Fibroblast of upper back skin (primary cell): Measurements from ENCODE around the gene RRAS2.
"Not testable (repeated sequence)": the region's sequence is repeated elsewhere in the genome, so short reads cannot be mapped to it uniquely, and the experiment has no call there.

Experiments used
- DNase-seq: peaks from one replicate; pipeline ENCODE4 v3.0.0-alpha.2; 2013

The RRAS2 gene

GRCh38 chr11:14370496-14370895 is 11.5 kb upstream of the RRAS2 start:
- no peak for DNase-seq

- DNase-seq: no peak
Measured at GRCh38 chr11:14369598-14369997, 10.6 kb upstream of the RRAS2 start.

- no peak for DNase-seq
Measured at GRCh38 chr11:14366936-14367335, 8.0 kb upstream of the RRAS2 start.

GRCh38 chr11:14364322-14364721 is 5.3 kb upstream of the RRAS2 start:
- peak; percentile 47 for DNase-seq

- no peak for DNase-seq
Measured at GRCh38 chr11:14362611-14363010, 3.6 kb upstream of the RRAS2 start.

- no peak for DNase-seq
Measured at GRCh38 chr11:14361951-14362350, 3.0 kb upstream of the RRAS2 start.

GRCh38 chr11:14360976-14361375 is 2.0 kb upstream of the RRAS2 start:
- no peak for DNase-seq

- DNase-seq: no peak
Measured at GRCh38 chr11:14359501-14360031, 583 bp upstream of the RRAS2 start.

GRCh38 chr11:14357881-14358728 is 878 bp downstream of the RRAS2 start:
- DNase-seq: peak; percentile 70

- DNase-seq: no peak
Measured at GRCh38 chr11:14356342-14356741, 2.6 kb downstream of the RRAS2 start.

- not testable (repeated sequence) for DNase-seq
Measured at GRCh38 chr11:14354604-14355003, 4.4 kb downstream of the RRAS2 start.

- DNase-seq: no peak
Measured at GRCh38 chr11:14350716-14351238, 8.2 kb downstream of the RRAS2 start.

- no peak for DNase-seq
Measured at GRCh38 chr11:14350215-14350614, 8.8 kb downstream of the RRAS2 start.

- no peak for DNase-seq
Measured at GRCh38 chr11:14347991-14348390, 11.0 kb downstream of the RRAS2 start.

GRCh38 chr11:14347494-14347893 is 11.5 kb downstream of the RRAS2 start:
- DNase-seq: no peak

GRCh38 chr11:14346303-14346955 is 12.6 kb downstream of the RRAS2 start:
- peak; percentile 32 for DNase-seq

GRCh38 chr11:14345668-14346067 is 13.3 kb downstream of the RRAS2 start:
- DNase-seq: no peak

GRCh38 chr11:14345016-14345415 is 14.0 kb downstream of the RRAS2 start:
- not testable (repeated sequence) for DNase-seq

- peak; percentile 71 for DNase-seq
Measured at GRCh38 chr11:14342906-14343305, 16.1 kb downstream of the RRAS2 start.

GRCh38 chr11:14341968-14342367 is 17.0 kb downstream of the RRAS2 start:
- DNase-seq: no peak

GRCh38 chr11:14340721-14341120 is 18.3 kb downstream of the RRAS2 start:
- peak; percentile 33 for DNase-seq

- DNase-seq: no peak
Measured at GRCh38 chr11:14339356-14339755, 19.6 kb downstream of the RRAS2 start.
